ENCODE results near the gene MAD1L1. TPM values are rescaled to one million over a fixed set of nuclear protein-coding genes. Genes with fewer than 3 reads are reported as not detected.

The MAD1L1 gene
- polyA plus RNA-seq, 4 donors = 12.3 to 21.7 (median 18.1) TPM

GRCh38 chr7:1897861-1898627 lies 334.7 kb downstream of the MAD1L1 start:
- WGBS, 3 donors = 93 to 94% (median 94%) methylated on average over 40 of the region's 40 CpGs
- DNase-seq (no peak), FAIRE-seq (no peak)
- peaks cover 0 to 29% (median 0%) of the 10 kb centered on the region in 3 donors for H3K36me3 ChIP-seq (ENCODE audit: control insufficient read depth in 3 of 3, insufficient read depth in 2 of 3, low read depth in 1 of 3, low read length in 3 of 3)
- H3K27ac ChIP-seq (ENCODE audit: low read depth in 1 of 3, low read length in 2 of 3) = no peak overlapping the region
- no peaks in the 10 kb centered on the region for H3K4me1 ChIP-seq (ENCODE audit: control insufficient read depth in 3 of 3, insufficient read depth in 2 of 3, low read depth in 1 of 3, low read length in 2 of 3)
- no peaks in the 10 kb centered on the region for H3K27me3 ChIP-seq (ENCODE audit: control insufficient read depth in 3 of 3, insufficient read depth in 3 of 3, low read length in 3 of 3)
- no peak overlapping the region for H3K4me3 ChIP-seq (ENCODE audit: low read depth in 1 of 3, low read length in 3 of 3)
- H3K9me3 ChIP-seq (ENCODE audit: control insufficient read depth in 2 of 2, insufficient read depth in 1 of 2, low read depth in 1 of 2, low read length in 1 of 2) = no peaks in the 10 kb centered on the region

GRCh38 chr7:1897076-1897860 lies 335.5 kb downstream of the MAD1L1 start:
- Histone ChIP-seq H3K27me3 (ENCODE audit: control insufficient read depth in 3 of 3, insufficient read depth in 3 of 3, low read length in 3 of 3) (no peaks in the 10 kb centered on the region), H3K36me3 (ENCODE audit: control insufficient read depth in 3 of 3, insufficient read depth in 2 of 3, low read depth in 1 of 3, low read length in 3 of 3) (peaks cover 0 to 32% (median 0%) of the 10 kb centered on the region in 3 donors), H3K9me3 (ENCODE audit: control insufficient read depth in 2 of 2, insufficient read depth in 1 of 2, low read depth in 1 of 2, low read length in 1 of 2) (no peaks in the 10 kb centered on the region), H3K27ac (ENCODE audit: low read depth in 1 of 3, low read length in 2 of 3) (no peak overlapping the region), H3K4me3 (ENCODE audit: low read depth in 1 of 3, low read length in 3 of 3) (no peak overlapping the region), H3K4me1 (ENCODE audit: control insufficient read depth in 3 of 3, insufficient read depth in 2 of 3, low read depth in 1 of 3, low read length in 2 of 3) (no peaks in the 10 kb centered on the region)
- DNase-seq (no peak), FAIRE-seq (no peak)
- 90 to 94% (median 92%) methylated on average over 41 of the region's 41 CpGs for WGBS, 3 donors

GRCh38 chr7:1895664-1896515 lies 336.9 kb downstream of the MAD1L1 start:
- DNase-seq (no peak), FAIRE-seq (no peak)
- H3K27ac ChIP-seq (ENCODE audit: low read depth in 1 of 3, low read length in 2 of 3) = no peak overlapping the region
- 87 to 96% (median 92%) methylated on average over 27 to 30 of the region's 30 CpGs for WGBS, 3 donors
- H3K36me3 ChIP-seq (ENCODE audit: control insufficient read depth in 3 of 3, insufficient read depth in 2 of 3, low read depth in 1 of 3, low read length in 3 of 3) = peaks cover 0 to 32% (median 0%) of the 10 kb centered on the region in 3 donors
- H3K4me3 ChIP-seq (ENCODE audit: low read depth in 1 of 3, low read length in 3 of 3) = no peak overlapping the region
- no peaks in the 10 kb centered on the region for H3K27me3 ChIP-seq (ENCODE audit: control insufficient read depth in 3 of 3, insufficient read depth in 3 of 3, low read length in 3 of 3)
- no peaks in the 10 kb centered on the region for H3K9me3 ChIP-seq (ENCODE audit: control insufficient read depth in 2 of 2, insufficient read depth in 1 of 2, low read depth in 1 of 2, low read length in 1 of 2)
- no peaks in the 10 kb centered on the region for H3K4me1 ChIP-seq (ENCODE audit: control insufficient read depth in 3 of 3, insufficient read depth in 2 of 3, low read depth in 1 of 3, low read length in 2 of 3)

GRCh38 chr7:1894906-1895663 lies 337.7 kb downstream of the MAD1L1 start:
- H3K27me3 ChIP-seq (ENCODE audit: control insufficient read depth in 3 of 3, insufficient read depth in 3 of 3, low read length in 3 of 3) = no peaks in the 10 kb centered on the region
- no peak for DNase-seq
- no peak overlapping the region for H3K27ac ChIP-seq (ENCODE audit: low read depth in 1 of 3, low read length in 2 of 3)
- FAIRE-seq = no peak
- no peaks in the 10 kb centered on the region for H3K4me1 ChIP-seq (ENCODE audit: control insufficient read depth in 3 of 3, insufficient read depth in 2 of 3, low read depth in 1 of 3, low read length in 2 of 3)
- H3K9me3 ChIP-seq (ENCODE audit: control insufficient read depth in 2 of 2, insufficient read depth in 1 of 2, low read depth in 1 of 2, low read length in 1 of 2) = no peaks in the 10 kb centered on the region
- WGBS, 3 donors = 88 to 95% (median 93%) methylated on average over 15 of the region's 15 CpGs
- peaks cover 0 to 35% (median 0%) of the 10 kb centered on the region in 3 donors for H3K36me3 ChIP-seq (ENCODE audit: control insufficient read depth in 3 of 3, insufficient read depth in 2 of 3, low read depth in 1 of 3, low read length in 3 of 3)
- no peak overlapping the region for H3K4me3 ChIP-seq (ENCODE audit: low read depth in 1 of 3, low read length in 3 of 3)

- no peaks in the 10 kb centered on the region for H3K4me1 ChIP-seq (ENCODE audit: control insufficient read depth in 3 of 3, insufficient read depth in 2 of 3, low read depth in 1 of 3, low read length in 2 of 3)
- H3K9me3 ChIP-seq (ENCODE audit: control insufficient read depth in 2 of 2, insufficient read depth in 1 of 2, low read depth in 1 of 2, low read length in 1 of 2) = no peaks in the 10 kb centered on the region
- H3K36me3 ChIP-seq (ENCODE audit: control insufficient read depth in 3 of 3, insufficient read depth in 2 of 3, low read depth in 1 of 3, low read length in 3 of 3) = peaks cover 0 to 40% (median 0%) of the 10 kb centered on the region in 3 donors
- FAIRE-seq = no peak
- WGBS, 3 donors = 94 to 95% (median 95%) methylated on average over 9 of the region's 9 CpGs
- H3K27me3 ChIP-seq (ENCODE audit: control insufficient read depth in 3 of 3, insufficient read depth in 3 of 3, low read length in 3 of 3) = no peaks in the 10 kb centered on the region
- no peak overlapping the region for H3K27ac ChIP-seq (ENCODE audit: low read depth in 1 of 3, low read length in 2 of 3)
- DNase-seq = no peak
- no peak overlapping the region for H3K4me3 ChIP-seq (ENCODE audit: low read depth in 1 of 3, low read length in 3 of 3)
Measured at GRCh38 chr7:1894313-1894900, 338.3 kb downstream of the MAD1L1 start.

- no peak for FAIRE-seq
- Histone ChIP-seq H3K4me1 (ENCODE audit: control insufficient read depth in 3 of 3, insufficient read depth in 2 of 3, low read depth in 1 of 3, low read length in 2 of 3) (no peaks in the 10 kb centered on the region), H3K4me3 (ENCODE audit: low read depth in 1 of 3, low read length in 3 of 3) (no peak overlapping the region), H3K9me3 (ENCODE audit: control insufficient read depth in 2 of 2, insufficient read depth in 1 of 2, low read depth in 1 of 2, low read length in 1 of 2) (no peaks in the 10 kb centered on the region), H3K36me3 (ENCODE audit: control insufficient read depth in 3 of 3, insufficient read depth in 2 of 3, low read depth in 1 of 3, low read length in 3 of 3) (peaks cover 0 to 50% (median 0%) of the 10 kb centered on the region in 3 donors), H3K27me3 (ENCODE audit: control insufficient read depth in 3 of 3, insufficient read depth in 3 of 3, low read length in 3 of 3) (no peaks in the 10 kb centered on the region), H3K27ac (ENCODE audit: low read depth in 1 of 3, low read length in 2 of 3) (no peak overlapping the region)
- no peak for DNase-seq
- WGBS, 3 donors = 91 to 94% (median 92%) methylated on average over 5 of the region's 5 CpGs
Measured at GRCh38 chr7:1893451-1893850, 339.3 kb downstream of the MAD1L1 start.

- Histone ChIP-seq H3K27me3 (ENCODE audit: control insufficient read depth in 3 of 3, insufficient read depth in 3 of 3, low read length in 3 of 3) (no peaks in the 10 kb centered on the region), H3K36me3 (ENCODE audit: control insufficient read depth in 3 of 3, insufficient read depth in 2 of 3, low read depth in 1 of 3, low read length in 3 of 3) (peaks cover 0 to 53% (median 0%) of the 10 kb centered on the region in 3 donors), H3K4me3 (ENCODE audit: low read depth in 1 of 3, low read length in 3 of 3) (no peak overlapping the region), H3K27ac (ENCODE audit: low read depth in 1 of 3, low read length in 2 of 3) (no peak overlapping the region), H3K4me1 (ENCODE audit: control insufficient read depth in 3 of 3, insufficient read depth in 2 of 3, low read depth in 1 of 3, low read length in 2 of 3) (no peaks in the 10 kb centered on the region), H3K9me3 (ENCODE audit: control insufficient read depth in 2 of 2, insufficient read depth in 1 of 2, low read depth in 1 of 2, low read length in 1 of 2) (no peaks in the 10 kb centered on the region)
- WGBS, 3 donors = 84 to 86% (median 85%) methylated on average over 11 of the region's 11 CpGs
- DNase-seq (no peak), FAIRE-seq (no peak)
Measured at GRCh38 chr7:1893036-1893435, 339.7 kb downstream of the MAD1L1 start.
